ENCODE measurements around the gene H1-8. TPM values are rescaled to one million over a fixed set of nuclear protein-coding genes. Genes with fewer than 3 reads are reported as not detected.
A peak's percentile ranks its signal among the peaks of the same experiment; 100 is the strongest.

The H1-8 gene
- total and polyA plus RNA-seq, 8 donors, result not detected

DNA sequence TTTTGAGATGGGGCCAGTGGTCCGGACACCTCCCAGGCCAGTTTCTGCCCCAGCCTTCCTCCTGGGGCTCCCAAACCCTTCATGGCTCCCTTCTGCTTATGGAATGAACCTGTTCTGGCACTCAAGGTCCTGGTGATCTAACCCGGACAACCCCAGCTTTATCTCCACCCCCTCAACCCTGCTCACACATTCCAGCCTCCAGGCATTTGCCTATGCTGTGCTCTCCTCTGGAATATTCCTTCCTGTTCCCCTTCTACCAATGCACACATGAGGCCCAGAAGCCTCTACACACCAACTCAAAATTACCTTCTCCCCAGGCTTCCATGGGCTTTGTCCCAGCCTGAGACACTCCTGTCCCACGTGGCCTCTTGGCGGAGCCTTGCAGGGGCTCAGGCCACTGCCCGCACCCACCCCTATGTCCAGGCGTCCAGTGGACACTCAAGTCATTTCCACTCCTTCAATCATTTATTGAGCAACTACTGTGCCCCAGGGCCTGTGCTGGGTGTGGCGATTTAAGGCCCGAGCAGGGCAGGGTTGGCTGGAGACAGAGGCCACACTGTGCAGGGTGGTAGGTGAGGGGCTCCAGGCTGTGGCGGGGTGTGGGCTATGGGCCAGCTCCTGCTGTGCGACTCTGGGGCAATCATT lies 44.7 kb downstream of the H1-8 start:
- Histone ChIP-seq H3K4me3 (no peak overlapping the region), H3K9me3 (no peaks in the 10 kb centered on the region), H3K27ac (peak overlapping the region in 3 of 5 donors; percentile 4 to 31 (median 20)), H3K27me3 (no peaks in the 10 kb centered on the region), H3K4me1 (peaks cover 8 to 53% (median 34%) of the 10 kb centered on the region in 4 donors), H3K36me3 (peaks cover 24 to 58% (median 44%) of the 10 kb centered on the region in 4 donors)
- 84 to 89% (median 88%) methylated on average over 10 of the region's 10 CpGs for WGBS, 5 donors
- intact Hi-C loops (cut with DNase I; ENCODE audit: low total_unique reads), result no loop called here
- no peak for TF ChIP-seq POLR2A (IDR thresholded peaks at IDR 0.05)
- no peak for TF ChIP-seq EP300 (IDR thresholded peaks at IDR 0.05)
- no peak for TF ChIP-seq POLR2AphosphoS5 (IDR thresholded peaks at IDR 0.05)
- TF ChIP-seq, protein P1, sequence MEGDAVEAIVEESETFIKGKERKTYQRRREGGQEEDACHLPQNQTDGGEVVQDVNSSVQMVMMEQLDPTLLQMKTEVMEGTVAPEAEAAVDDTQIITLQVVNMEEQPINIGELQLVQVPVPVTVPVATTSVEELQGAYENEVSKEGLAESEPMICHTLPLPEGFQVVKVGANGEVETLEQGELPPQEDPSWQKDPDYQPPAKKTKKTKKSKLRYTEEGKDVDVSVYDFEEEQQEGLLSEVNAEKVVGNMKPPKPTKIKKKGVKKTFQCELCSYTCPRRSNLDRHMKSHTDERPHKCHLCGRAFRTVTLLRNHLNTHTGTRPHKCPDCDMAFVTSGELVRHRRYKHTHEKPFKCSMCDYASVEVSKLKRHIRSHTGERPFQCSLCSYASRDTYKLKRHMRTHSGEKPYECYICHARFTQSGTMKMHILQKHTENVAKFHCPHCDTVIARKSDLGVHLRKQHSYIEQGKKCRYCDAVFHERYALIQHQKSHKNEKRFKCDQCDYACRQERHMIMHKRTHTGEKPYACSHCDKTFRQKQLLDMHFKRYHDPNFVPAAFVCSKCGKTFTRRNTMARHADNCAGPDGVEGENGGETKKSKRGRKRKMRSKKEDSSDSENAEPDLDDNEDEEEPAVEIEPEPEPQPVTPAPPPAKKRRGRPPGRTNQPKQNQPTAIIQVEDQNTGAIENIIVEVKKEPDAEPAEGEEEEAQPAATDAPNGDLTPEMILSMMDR (IDR thresholded peaks at IDR 0.05), result no peak
- DNase-seq, result no peak

DNA sequence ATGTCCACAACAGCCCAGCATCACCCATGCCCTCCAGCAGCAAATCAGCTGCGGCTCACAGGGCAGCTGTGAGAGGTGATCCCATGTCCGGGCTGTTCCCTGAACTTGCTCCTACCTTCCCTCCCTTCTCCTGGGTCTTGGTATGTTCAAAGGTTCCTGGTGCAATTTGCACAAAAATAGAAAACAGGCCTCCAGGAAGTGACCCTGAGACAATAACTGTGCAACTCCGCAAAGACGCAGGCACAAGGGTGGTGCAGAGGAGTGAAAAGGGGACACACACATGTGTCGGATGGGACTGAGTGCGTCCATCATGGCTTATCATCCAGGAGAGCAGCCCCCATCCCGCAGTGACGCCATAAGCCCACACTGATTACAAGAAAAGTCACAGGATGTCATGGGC lies 47.2 kb downstream of the H1-8 start:
- no peak for DNase-seq
- H3K27me3 ChIP-seq, result no peaks in the 10 kb centered on the region
- H3K4me3 ChIP-seq, result no peak overlapping the region
- peak overlapping the region in 2 of 5 donors; percentile 21 to 34 for H3K27ac ChIP-seq
- peaks cover 33 to 78% (median 58%) of the 10 kb centered on the region in 4 donors for H3K4me1 ChIP-seq
- WGBS, 5 donors, result 67 to 78% (median 76%) methylated on average over 7 to 8 of the region's 8 CpGs
- intact Hi-C loops (cut with DNase I; ENCODE audit: low total_unique reads), result no loop called here
- peaks cover 7 to 33% (median 19%) of the 10 kb centered on the region in 4 donors for H3K36me3 ChIP-seq
- H3K9me3 ChIP-seq, result no peaks in the 10 kb centered on the region
- TF ChIP-seq POLR2AphosphoS5 (IDR thresholded peaks at IDR 0.05) (no peak), POLR2A (IDR thresholded peaks at IDR 0.05) (no peak), EP300 (IDR thresholded peaks at IDR 0.05) (no peak)
- TF ChIP-seq, protein P1 (IDR thresholded peaks at IDR 0.05), result no peak

- H3K36me3 ChIP-seq, result peaks cover 0 to 16% (median 4%) of the 10 kb centered on the region in 4 donors
- H3K27ac ChIP-seq, result peak overlapping the region; percentile 20 to 88 (median 81)
- peaks cover 46 to 91% (median 67%) of the 10 kb centered on the region in 4 donors for H3K4me1 ChIP-seq
- H3K9me3 ChIP-seq, result no peaks in the 10 kb centered on the region
- no peak overlapping the region for H3K4me3 ChIP-seq
- intact Hi-C loops (cut with DNase I; ENCODE audit: low total_unique reads), result no loop called here
- 67 to 77% (median 74%) methylated on average over 8 of the region's 8 CpGs for WGBS, 5 donors
- DNase-seq, result no peak
- H3K27me3 ChIP-seq, result no peaks in the 10 kb centered on the region
- TF ChIP-seq, protein P1 (IDR thresholded peaks at IDR 0.05), result no peak
- TF ChIP-seq EP300 (IDR thresholded peaks at IDR 0.05) (no peak), POLR2AphosphoS5 (IDR thresholded peaks at IDR 0.05) (no peak), POLR2A (IDR thresholded peaks at IDR 0.05) (no peak)
Measured at GRCh38 chr3:129591932-129592331, 49.0 kb downstream of the H1-8 start.

DNA sequence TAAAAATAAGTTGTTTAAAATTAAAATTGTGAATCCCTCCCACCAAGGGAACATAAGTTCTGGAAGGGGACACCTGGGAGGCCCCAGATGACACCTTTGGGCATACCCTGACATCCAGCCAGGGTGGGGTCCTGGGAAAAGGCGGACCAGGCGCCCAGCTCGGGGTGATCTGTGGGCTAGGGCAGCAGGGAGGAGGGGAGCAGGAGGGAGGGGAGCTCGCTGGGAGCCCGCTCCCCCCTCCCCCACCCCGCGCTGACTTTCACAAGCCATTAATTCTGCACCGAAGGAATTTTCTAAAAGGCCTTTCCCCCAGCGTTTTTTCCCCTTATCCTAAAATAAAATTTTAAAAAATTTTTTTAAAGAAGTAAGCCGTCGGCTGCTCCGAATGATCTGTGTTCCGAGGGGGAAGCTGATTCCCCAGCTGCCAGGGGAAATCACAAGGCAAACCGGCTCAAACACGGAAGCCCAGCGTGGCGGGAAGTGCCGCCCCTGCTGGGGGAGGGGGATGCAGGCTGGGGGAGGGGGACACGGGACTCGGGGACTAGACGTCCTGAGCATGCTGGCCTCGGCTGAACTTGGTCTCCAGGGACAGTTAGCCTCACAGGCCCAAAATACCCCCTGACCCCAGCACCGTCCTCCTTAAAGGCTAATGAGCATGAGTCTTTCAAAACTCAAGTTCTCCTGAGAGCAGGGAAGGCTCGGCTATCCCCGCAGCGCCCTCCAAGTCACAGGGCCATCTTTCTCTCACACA lies 49.6 kb downstream of the H1-8 start:
- 25 to 50% (median 43%) methylated on average over 16 to 26 of the region's 26 CpGs for WGBS, 5 donors
- peak in 1 of 2 donors; percentile 85 for DNase-seq
- H3K4me1 ChIP-seq, result peaks cover 53 to 91% (median 70%) of the 10 kb centered on the region in 4 donors

More for the DNA sequence above, 49.6 kb downstream of the H1-8 start:
- Histone ChIP-seq H3K27me3 (no peaks in the 10 kb centered on the region), H3K36me3 (peaks cover 0 to 12% (median 4%) of the 10 kb centered on the region in 4 donors), H3K27ac (peak overlapping the region; percentile 44 to 88 (median 81)), H3K9me3 (no peaks in the 10 kb centered on the region), H3K4me3 (peak overlapping the region in 3 of 4 donors; percentile 7 to 13 (median 7))
- intact Hi-C loops (cut with DNase I; ENCODE audit: low total_unique reads), result no loop called here
- TF ChIP-seq, protein P1 (IDR thresholded peaks at IDR 0.05), result no peak
- TF ChIP-seq POLR2A (IDR thresholded peaks at IDR 0.05), result no peak
- TF ChIP-seq POLR2AphosphoS5 (IDR thresholded peaks at IDR 0.05), result peak in 2 of 3 donors; percentile 13 to 18
- TF ChIP-seq EP300 (IDR thresholded peaks at IDR 0.05), result no peak
